Neutrophil (primary cell): ENCODE results near the gene PTPRN2.

ENCODE experiments used
- H3K27ac ChIP-seq: fragments of 200-600 bp; sonication (generic); 2 replicates; pipeline ENCODE4 v1.5.1; 2016; ENCODE audit warnings: mild to moderate bottlenecking, moderate library complexity
- H3K27me3 ChIP-seq: fragments of 200-600 bp; sonication (generic); 2 replicates; pipeline ENCODE4 v1.6.0; 2016; ENCODE audit warnings: mild to moderate bottlenecking
- H3K36me3 ChIP-seq: fragments of 200-600 bp; sonication (generic); 2 replicates; pipeline ENCODE4 v1.5.1; 2017
- H3K4me1 ChIP-seq, 2 experiments: fragments of 200-600 bp in 1 of 2; sonication (generic) in 1 of 2; 1 replicate in 1 of 2; 2 replicates in 1 of 2; pipeline versions ENCODE4 v1.5.1 to v1.6.1; 2013 to 2016; ENCODE audit warnings: low read depth in 1 of 2, low read length in 1 of 2, mild to moderate bottlenecking in 1 of 2, moderate library complexity in 1 of 2; ENCODE audit not compliant: control insufficient read depth in 1 of 2, insufficient read depth in 1 of 2
- H3K4me3 ChIP-seq, 2 experiments: fragments of 200-600 bp in 1 of 2; sonication (generic) in 1 of 2; 1 replicate in 1 of 2; 2 replicates in 1 of 2; pipeline ENCODE4 v1.5.1; 2013 to 2016; ENCODE audit warnings: low read depth in 1 of 2, low read length in 1 of 2, mild to moderate bottlenecking in 1 of 2, moderate library complexity in 1 of 2
- H3K9me3 ChIP-seq: fragments of 200-600 bp; sonication (generic); 2 replicates; pipeline ENCODE4 v1.5.1; 2016
- CTCF ChIP-seq: fragments of 200-600 bp; sonication (generic); IDR thresholded peaks from 2 replicates; pipeline ENCODE4 v1.5.1; 2016; ENCODE audit warnings: antibody characterized with exemption

PTPRN2 gene

GRCh38 chr7:158398750-158399149 is 188.9 kb downstream of the PTPRN2 start:
- TF ChIP-seq CTCF = no peak
- no peaks in the 10 kb centered on the region for H3K36me3 ChIP-seq
- no peaks in the 10 kb centered on the region for H3K9me3 ChIP-seq
- H3K27me3 ChIP-seq = no peaks in the 10 kb centered on the region
- no peaks in the 10 kb centered on the region for H3K4me1 ChIP-seq
- H3K4me3 ChIP-seq = no peak overlapping the region
- H3K27ac ChIP-seq = no peak overlapping the region

- H3K27me3 ChIP-seq = no peaks in the 10 kb centered on the region
- H3K36me3 ChIP-seq = no peaks in the 10 kb centered on the region
- TF ChIP-seq CTCF = no peak
- H3K4me1 ChIP-seq = no peaks in the 10 kb centered on the region
- no peak overlapping the region for H3K27ac ChIP-seq
- no peaks in the 10 kb centered on the region for H3K9me3 ChIP-seq
- no peak overlapping the region for H3K4me3 ChIP-seq
These were observed 189.7 kb downstream of the PTPRN2 start for GRCh38 chr7:158397885-158398284.

- Histone ChIP-seq H3K27me3 (no peaks in the 10 kb centered on the region), H3K36me3 (no peaks in the 10 kb centered on the region), H3K9me3 (no peaks in the 10 kb centered on the region), H3K27ac (no peak overlapping the region), H3K4me1 (no peaks in the 10 kb centered on the region), H3K4me3 (no peak overlapping the region)
- TF ChIP-seq CTCF = no peak
These were observed 190.4 kb downstream of the PTPRN2 start for GRCh38 chr7:158396982-158397862.

GRCh38 chr7:158396301-158396905 is 191.2 kb downstream of the PTPRN2 start:
- Histone ChIP-seq H3K9me3 (no peaks in the 10 kb centered on the region), H3K27ac (no peak overlapping the region), H3K36me3 (no peaks in the 10 kb centered on the region), H3K27me3 (no peaks in the 10 kb centered on the region), H3K4me3 (no peak overlapping the region), H3K4me1 (no peaks in the 10 kb centered on the region)
- no peak for TF ChIP-seq CTCF

- Histone ChIP-seq H3K27me3 (no peaks in the 10 kb centered on the region), H3K27ac (no peak overlapping the region), H3K4me3 (no peak overlapping the region), H3K36me3 (no peaks in the 10 kb centered on the region), H3K4me1 (no peaks in the 10 kb centered on the region), H3K9me3 (no peaks in the 10 kb centered on the region)
- TF ChIP-seq CTCF = no peak
These were observed 191.8 kb downstream of the PTPRN2 start for GRCh38 chr7:158395780-158396278.
